ENCODE data around the gene U2AF1.
"Not testable (repeated sequence)": the region's sequence is repeated elsewhere in the genome, so short reads cannot be mapped to it uniquely, and the experiment has no call there.

The U2AF1 gene

GRCh38 chr21:43106965-43107793, at the start of gene U2AF1:
U2AF1 (minus strand) TSS chr21:43107570; CDS start chr21:43107494, 76 bp downstream.
- peak; percentile 9 for DNase-seq (ENCODE audit: low read depth)

GRCh38 chr21:43153601-43154000, 46.2 kb upstream of the U2AF1 start:
- DNase-seq (ENCODE audit: low read depth): not testable (repeated sequence)

GRCh38 chr21:43149344-43149743, 42.0 kb upstream of the U2AF1 start:
- DNase-seq (ENCODE audit: low read depth): not testable (repeated sequence)

- not testable (repeated sequence) for DNase-seq (ENCODE audit: low read depth)
Measured at GRCh38 chr21:43147999-43148398, 40.6 kb upstream of the U2AF1 start.

- DNase-seq (ENCODE audit: low read depth): not testable (repeated sequence)
Measured at GRCh38 chr21:43146637-43147036, 39.3 kb upstream of the U2AF1 start.

- not testable (repeated sequence) for DNase-seq (ENCODE audit: low read depth)
Measured at GRCh38 chr21:43141407-43141806, 34.0 kb upstream of the U2AF1 start.

- not testable (repeated sequence) for DNase-seq (ENCODE audit: low read depth)
Measured at GRCh38 chr21:43138944-43139343, 31.6 kb upstream of the U2AF1 start.

- not testable (repeated sequence) for DNase-seq (ENCODE audit: low read depth)
Measured at GRCh38 chr21:43134520-43134919, 27.1 kb upstream of the U2AF1 start.

- not testable (repeated sequence) for DNase-seq (ENCODE audit: low read depth)
Measured at GRCh38 chr21:43130094-43130493, 22.7 kb upstream of the U2AF1 start.

- DNase-seq (ENCODE audit: low read depth): not testable (repeated sequence)
Measured at GRCh38 chr21:43115956-43116355, 8.6 kb upstream of the U2AF1 start.

GRCh38 chr21:43114483-43114882, 7.1 kb upstream of the U2AF1 start:
- DNase-seq (ENCODE audit: low read depth): not testable (repeated sequence)

- not testable (repeated sequence) for DNase-seq (ENCODE audit: low read depth)
Measured at GRCh38 chr21:43109006-43109405, 1.6 kb upstream of the U2AF1 start.

- DNase-seq (ENCODE audit: low read depth): not testable (repeated sequence)
Measured at GRCh38 chr21:43108177-43108576, 807 bp upstream of the U2AF1 start.

GRCh38 chr21:43107794-43108137, 396 bp upstream of the U2AF1 start:
- not testable (repeated sequence) for DNase-seq (ENCODE audit: low read depth)

GRCh38 chr21:43104642-43105041, 2.7 kb downstream of the U2AF1 start:
- not testable (repeated sequence) for DNase-seq (ENCODE audit: low read depth)

GRCh38 chr21:43102281-43102680, 5.1 kb downstream of the U2AF1 start:
- DNase-seq (ENCODE audit: low read depth): not testable (repeated sequence)

- DNase-seq (ENCODE audit: low read depth): not testable (repeated sequence)
Measured at GRCh38 chr21:43101676-43102075, 5.7 kb downstream of the U2AF1 start.

- DNase-seq (ENCODE audit: low read depth): not testable (repeated sequence)
Measured at GRCh38 chr21:43101000-43101399, 6.4 kb downstream of the U2AF1 start.

GRCh38 chr21:43091979-43092614, 15.3 kb downstream of the U2AF1 start:
- not testable (repeated sequence) for DNase-seq (ENCODE audit: low read depth)

GRCh38 chr21:43090947-43091346, 16.4 kb downstream of the U2AF1 start:
- not testable (repeated sequence) for DNase-seq (ENCODE audit: low read depth)

GRCh38 chr21:43089463-43089862, 17.9 kb downstream of the U2AF1 start:
- not testable (repeated sequence) for DNase-seq (ENCODE audit: low read depth)

GRCh38 chr21:43082587-43083300, 24.6 kb downstream of the U2AF1 start:
- not testable (repeated sequence) for DNase-seq (ENCODE audit: low read depth)
